ENCODE data around the gene ISYNA1. TPM values are rescaled to one million over a fixed set of nuclear protein-coding genes. Genes with fewer than 3 reads are reported as not detected.

Gene ISYNA1
- total and polyA plus RNA-seq, 11 donors = 14.0 to 60.6 (median 24.0) TPM

DNA sequence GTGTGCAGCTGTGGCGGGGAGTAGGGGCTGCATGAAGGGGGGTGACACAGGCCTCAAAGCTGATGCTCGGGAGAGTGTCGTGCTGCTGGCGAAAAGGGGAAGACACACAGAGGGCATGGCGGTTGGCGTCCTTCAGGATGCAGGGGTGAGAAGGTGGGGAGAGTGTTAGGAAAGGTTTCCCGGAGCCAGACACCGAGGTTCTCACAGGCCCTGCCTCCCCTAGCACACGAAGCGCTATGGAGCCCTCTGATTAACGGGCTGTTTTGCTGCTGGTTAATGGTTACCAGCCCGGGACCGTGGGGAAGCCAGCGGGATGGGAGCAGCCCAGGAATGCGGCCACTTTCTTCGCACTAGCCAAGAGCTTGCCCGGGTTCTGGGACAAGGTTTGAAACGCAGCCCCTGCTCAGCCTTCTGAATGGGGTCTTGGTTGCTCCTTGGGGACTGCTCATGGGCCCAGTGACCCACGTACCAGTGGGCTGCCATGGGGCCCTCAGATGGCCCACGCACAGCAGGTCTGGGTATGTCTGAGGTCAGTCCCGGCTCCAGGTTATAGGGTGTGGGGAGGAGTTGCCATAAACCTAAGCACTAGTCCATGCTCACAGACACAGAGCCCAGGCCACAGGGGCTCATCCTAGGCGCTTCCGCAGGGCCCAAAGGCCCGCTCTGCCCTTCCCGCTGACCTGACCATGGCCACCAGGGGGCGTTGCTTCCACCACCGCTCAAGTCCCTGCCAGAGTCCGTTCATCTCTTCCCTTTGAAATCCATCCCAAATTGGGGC, 31.3 kb upstream of the ISYNA1 start:
- H3K36me3 ChIP-seq = peaks cover 0 to 41% (median 13%) of the 10 kb centered on the region in 9 donors
- H3K27ac ChIP-seq = peak overlapping the region in 2 of 12 donors; percentile 13 to 43
- H3K27me3 ChIP-seq = no peaks in the 10 kb centered on the region
- ATAC-seq (peak; percentile 5 to 42 (median 24)), DNase-seq (peak; percentile 58 to 85 (median 67))
- TF ChIP-seq, protein P1, sequence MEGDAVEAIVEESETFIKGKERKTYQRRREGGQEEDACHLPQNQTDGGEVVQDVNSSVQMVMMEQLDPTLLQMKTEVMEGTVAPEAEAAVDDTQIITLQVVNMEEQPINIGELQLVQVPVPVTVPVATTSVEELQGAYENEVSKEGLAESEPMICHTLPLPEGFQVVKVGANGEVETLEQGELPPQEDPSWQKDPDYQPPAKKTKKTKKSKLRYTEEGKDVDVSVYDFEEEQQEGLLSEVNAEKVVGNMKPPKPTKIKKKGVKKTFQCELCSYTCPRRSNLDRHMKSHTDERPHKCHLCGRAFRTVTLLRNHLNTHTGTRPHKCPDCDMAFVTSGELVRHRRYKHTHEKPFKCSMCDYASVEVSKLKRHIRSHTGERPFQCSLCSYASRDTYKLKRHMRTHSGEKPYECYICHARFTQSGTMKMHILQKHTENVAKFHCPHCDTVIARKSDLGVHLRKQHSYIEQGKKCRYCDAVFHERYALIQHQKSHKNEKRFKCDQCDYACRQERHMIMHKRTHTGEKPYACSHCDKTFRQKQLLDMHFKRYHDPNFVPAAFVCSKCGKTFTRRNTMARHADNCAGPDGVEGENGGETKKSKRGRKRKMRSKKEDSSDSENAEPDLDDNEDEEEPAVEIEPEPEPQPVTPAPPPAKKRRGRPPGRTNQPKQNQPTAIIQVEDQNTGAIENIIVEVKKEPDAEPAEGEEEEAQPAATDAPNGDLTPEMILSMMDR (IDR thresholded peaks at IDR 0.05) = peak; percentile 61 to 86 (median 77)
- no peak for TF ChIP-seq POLR2A (IDR thresholded peaks at IDR 0.05)
- H3K4me1 ChIP-seq = peaks cover 13 to 72% (median 61%) of the 10 kb centered on the region in 12 donors
- no peaks in the 10 kb centered on the region for H3K9me3 ChIP-seq
- intact Hi-C loops (cut with DNase I) = loop anchor here in 8 of 10 donors (5.0 to 10.0 kb wide), 9 partner anchors 33 to 376 kb away; partner anchors contain the start of genes UBA52 (in 3 of the 8), ELL (in 2 of the 8) and CRTC1 (in 1 of the 8)
- H3K4me3 ChIP-seq = no peak overlapping the region
- WGBS, 4 donors = 72 to 81% (median 79%) methylated on average over 23 to 28 of the region's 28 CpGs

DNA sequence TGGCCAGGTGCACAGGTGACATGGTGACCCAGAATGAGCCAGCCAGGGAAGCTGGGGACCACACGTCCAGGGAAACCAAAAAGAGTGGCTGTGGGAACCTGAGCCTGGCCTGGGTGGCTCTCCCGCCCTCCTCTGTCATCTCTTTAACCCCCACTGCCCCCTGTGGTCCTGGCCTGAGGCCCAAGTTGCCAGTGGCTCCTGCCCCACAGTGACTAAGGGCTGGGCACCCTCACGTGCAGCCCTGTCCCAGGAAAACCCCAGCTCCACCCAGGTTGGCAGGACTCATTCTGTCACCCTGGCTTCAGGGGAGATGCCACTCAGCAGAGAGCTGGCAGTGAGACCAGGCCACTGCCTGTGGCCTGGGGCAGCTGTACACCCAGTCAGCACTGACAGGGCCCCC, 30.6 kb upstream of the ISYNA1 start:
- Histone ChIP-seq H3K36me3 (peaks cover 0 to 47% (median 13%) of the 10 kb centered on the region in 9 donors), H3K4me1 (peaks cover 15 to 69% (median 61%) of the 10 kb centered on the region in 12 donors), H3K4me3 (no peak overlapping the region), H3K27me3 (no peaks in the 10 kb centered on the region), H3K27ac (peak overlapping the region in 4 of 12 donors; percentile 13 to 43 (median 21)), H3K9me3 (no peaks in the 10 kb centered on the region)
- 49 to 80% (median 68%) methylated on average over 1 to 3 of the region's 3 CpGs for WGBS, 4 donors
- ATAC-seq (peak in 2 of 4 donors; percentile 16 to 30), DNase-seq (peak in 2 of 5 donors; percentile 56 to 62)
- intact Hi-C loops (cut with DNase I) = loop anchor here in 8 of 10 donors (5.0 to 10.0 kb wide), 9 partner anchors 34 to 376 kb away; partner anchors contain the start of genes UBA52 (in 3 of the 8), ELL (in 2 of the 8) and CRTC1 (in 1 of the 8)
- TF ChIP-seq, protein P1 (IDR thresholded peaks at IDR 0.05) = no peak
- no peak for TF ChIP-seq POLR2A (IDR thresholded peaks at IDR 0.05)

DNA sequence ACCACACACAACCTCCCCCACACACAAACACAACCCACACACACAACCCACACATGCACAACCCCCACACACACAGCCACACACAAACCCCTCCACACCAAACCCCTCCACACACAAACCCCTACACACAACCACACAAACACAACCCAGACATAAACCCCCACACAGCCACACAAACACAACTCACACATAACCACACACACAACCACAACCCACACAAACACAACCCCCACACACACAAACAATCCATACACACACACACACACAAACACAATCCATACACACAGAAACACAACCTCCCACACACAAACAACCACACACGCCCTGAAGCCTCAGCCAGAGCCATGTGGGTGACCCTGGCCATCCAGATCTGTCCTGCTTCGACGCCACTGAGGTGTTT, 30.0 kb upstream of the ISYNA1 start:
- 80 to 91% (median 84%) methylated on average over 3 of the region's 3 CpGs for WGBS, 4 donors
- Histone ChIP-seq H3K9me3 (no peaks in the 10 kb centered on the region), H3K4me1 (peaks cover 15 to 68% (median 58%) of the 10 kb centered on the region in 12 donors), H3K4me3 (no peak overlapping the region), H3K36me3 (peaks cover 0 to 48% (median 13%) of the 10 kb centered on the region in 9 donors), H3K27me3 (no peaks in the 10 kb centered on the region), H3K27ac (peak overlapping the region in 1 of 12 donors; percentile 43)
- intact Hi-C loops (cut with DNase I) = loop anchor here in 8 of 10 donors (5.0 to 10.0 kb wide), 9 partner anchors 34 to 377 kb away; partner anchors contain the start of genes UBA52 (in 3 of the 8), ELL (in 2 of the 8) and CRTC1 (in 1 of the 8)
- TF ChIP-seq, protein P1 (IDR thresholded peaks at IDR 0.05) = no peak
- TF ChIP-seq POLR2A (IDR thresholded peaks at IDR 0.05) = no peak
- DNase-seq (no peak), ATAC-seq (no peak)

DNA sequence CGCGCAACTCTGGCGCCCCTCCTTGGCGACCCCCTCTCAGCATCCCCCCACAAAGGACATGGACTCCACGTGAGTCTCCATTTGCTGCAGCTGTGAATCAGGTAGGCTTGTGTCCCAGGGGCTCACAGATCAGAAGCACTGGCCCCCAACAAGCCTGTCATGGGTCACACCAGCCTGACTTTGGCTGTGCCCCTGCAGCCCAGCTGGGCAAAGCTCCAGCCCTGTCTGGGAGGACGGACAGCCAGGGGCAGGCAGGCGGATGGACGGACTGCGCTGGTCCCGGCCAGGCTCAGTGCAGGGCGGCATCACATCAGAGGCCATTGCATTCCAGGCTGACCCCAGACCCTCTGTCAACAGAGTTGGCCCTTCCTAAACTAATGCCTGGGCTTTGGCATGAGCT, 28.4 kb upstream of the ISYNA1 start:
- Histone ChIP-seq H3K9me3 (no peaks in the 10 kb centered on the region), H3K4me1 (peaks cover 15 to 81% (median 63%) of the 10 kb centered on the region in 12 donors), H3K27ac (peak overlapping the region in 10 of 12 donors; percentile 34 to 92 (median 77)), H3K27me3 (no peaks in the 10 kb centered on the region), H3K4me3 (no peak overlapping the region), H3K36me3 (peaks cover 0 to 42% (median 12%) of the 10 kb centered on the region in 9 donors)
- DNase-seq (no peak), ATAC-seq (no peak)
- TF ChIP-seq, protein P1 (IDR thresholded peaks at IDR 0.05) = no peak
- no peak for TF ChIP-seq POLR2A (IDR thresholded peaks at IDR 0.05)
- WGBS, 4 donors = 77 to 85% (median 84%) methylated on average over 10 to 11 of the region's 11 CpGs; no CpG with 5 or more reads in 1 of the 4 donors
- intact Hi-C loops (cut with DNase I) = loop anchor here in 8 of 10 donors (5.0 to 10.0 kb wide), 9 partner anchors 36 to 378 kb away; partner anchors contain the start of genes UBA52 (in 3 of the 8), ELL (in 2 of the 8) and CRTC1 (in 1 of the 8)

Data from heart left ventricle (tissue), 16 donors.